ENCODE results near the gene GTPBP4.
"Not testable (repeated sequence)": the region's sequence is repeated elsewhere in the genome, so short reads cannot be mapped to it uniquely, and the experiment has no call there.

Gene GTPBP4

GRCh38 chr10:992871-993270 lies 4.6 kb downstream of the GTPBP4 start:
- peak; percentile 19 for DNase-seq

GRCh38 chr10:994836-995558 lies 6.8 kb downstream of the GTPBP4 start:
- DNase-seq, result no peak

- DNase-seq, result no peak
Measured at GRCh38 chr10:995559-995926, 7.3 kb downstream of the GTPBP4 start.

- DNase-seq, result no peak
Measured at GRCh38 chr10:996031-996430, 7.8 kb downstream of the GTPBP4 start.

GRCh38 chr10:997266-998022 lies 9.2 kb downstream of the GTPBP4 start:
- no peak for DNase-seq

GRCh38 chr10:1002425-1003006 lies 14.3 kb downstream of the GTPBP4 start:
- no peak for DNase-seq

- no peak for DNase-seq
Measured at GRCh38 chr10:1003884-1004670, 15.8 kb downstream of the GTPBP4 start.

GRCh38 chr10:1006573-1006972 lies 18.3 kb downstream of the GTPBP4 start:
- no peak for DNase-seq

- no peak for DNase-seq
Measured at GRCh38 chr10:1007583-1007982, 19.3 kb downstream of the GTPBP4 start.

- DNase-seq, result no peak
Measured at GRCh38 chr10:1009071-1009494, 20.8 kb downstream of the GTPBP4 start.

- not testable (repeated sequence) for DNase-seq
Measured at GRCh38 chr10:1009947-1010346, 21.7 kb downstream of the GTPBP4 start.

GRCh38 chr10:1010703-1011102 lies 22.5 kb downstream of the GTPBP4 start:
- DNase-seq, result no peak

- DNase-seq, result no peak
Measured at GRCh38 chr10:1011696-1012095, 23.5 kb downstream of the GTPBP4 start.

- DNase-seq, result no peak
Measured at GRCh38 chr10:1015688-1016087, 27.5 kb downstream of the GTPBP4 start.

- no peak for DNase-seq
Measured at GRCh38 chr10:1019362-1019761, 31.1 kb downstream of the GTPBP4 start.

- no peak for DNase-seq
Measured at GRCh38 chr10:1020460-1020859, 32.2 kb downstream of the GTPBP4 start.

- DNase-seq, result no peak
Measured at GRCh38 chr10:1020958-1021357, 32.7 kb downstream of the GTPBP4 start.

GRCh38 chr10:1022413-1022812 lies 34.2 kb downstream of the GTPBP4 start:
- no peak for DNase-seq

GRCh38 chr10:1024103-1024502 lies 35.9 kb downstream of the GTPBP4 start:
- no peak for DNase-seq

- DNase-seq, result no peak
Measured at GRCh38 chr10:1025683-1026082, 37.4 kb downstream of the GTPBP4 start, which contains the start of gene IDI2. Gene IDI2 (minus strand): TSS chr10:1025859. CDS start chr10:1024723, 1,136 bp downstream.

GRCh38 chr10:1026578-1026977 lies 38.3 kb downstream of the GTPBP4 start:
- DNase-seq, result no peak

GRCh38 chr10:1029838-1030237 lies 41.6 kb downstream of the GTPBP4 start:
- no peak for DNase-seq

GRCh38 chr10:1033601-1034000 lies 45.4 kb downstream of the GTPBP4 start:
- no peak for DNase-seq

Measured in GF-D8 (cell line).